Measurements from ENCODE around the gene TECPR2. TPM values are rescaled to one million over a fixed set of nuclear protein-coding genes. Genes with fewer than 3 reads are reported as not detected.

The TECPR2 gene
- total RNA-seq, 1 donor from 2014 or later, result 26.9 TPM

DNA sequence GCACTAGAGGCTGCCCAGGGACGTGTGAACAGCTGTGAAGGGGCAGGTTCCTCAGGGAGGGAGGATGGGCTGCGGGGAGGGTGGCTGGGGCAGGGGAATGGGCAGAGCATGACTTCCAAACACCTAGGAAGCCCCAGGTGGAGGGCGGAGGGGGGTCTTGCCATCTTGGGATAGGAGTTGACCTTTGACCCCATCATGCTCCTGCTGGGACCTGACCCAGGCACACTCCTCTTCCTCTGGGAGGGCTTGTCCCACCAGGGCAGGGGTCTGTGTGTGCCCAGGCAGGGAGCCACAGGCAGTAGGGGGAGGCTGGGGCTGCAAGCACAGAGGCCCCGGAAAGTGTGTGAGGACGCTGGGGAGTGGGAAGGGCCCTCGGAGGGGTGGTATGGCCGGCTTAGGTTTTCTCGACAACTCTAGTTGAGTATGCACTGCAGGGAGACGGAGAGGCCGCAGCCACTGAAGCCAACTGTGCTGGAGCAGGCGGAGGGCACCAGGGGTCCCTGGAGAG is 150.1 kb downstream of the TECPR2 start:
- peaks cover 11% of the 10 kb centered on the region for H3K4me1 Mint-ChIP-seq (ENCODE audit: unreplicated experiment)
- no peak overlapping the region for H3K4me3 Mint-ChIP-seq (ENCODE audit: unreplicated experiment)
- TF ChIP-seq, protein P1, sequence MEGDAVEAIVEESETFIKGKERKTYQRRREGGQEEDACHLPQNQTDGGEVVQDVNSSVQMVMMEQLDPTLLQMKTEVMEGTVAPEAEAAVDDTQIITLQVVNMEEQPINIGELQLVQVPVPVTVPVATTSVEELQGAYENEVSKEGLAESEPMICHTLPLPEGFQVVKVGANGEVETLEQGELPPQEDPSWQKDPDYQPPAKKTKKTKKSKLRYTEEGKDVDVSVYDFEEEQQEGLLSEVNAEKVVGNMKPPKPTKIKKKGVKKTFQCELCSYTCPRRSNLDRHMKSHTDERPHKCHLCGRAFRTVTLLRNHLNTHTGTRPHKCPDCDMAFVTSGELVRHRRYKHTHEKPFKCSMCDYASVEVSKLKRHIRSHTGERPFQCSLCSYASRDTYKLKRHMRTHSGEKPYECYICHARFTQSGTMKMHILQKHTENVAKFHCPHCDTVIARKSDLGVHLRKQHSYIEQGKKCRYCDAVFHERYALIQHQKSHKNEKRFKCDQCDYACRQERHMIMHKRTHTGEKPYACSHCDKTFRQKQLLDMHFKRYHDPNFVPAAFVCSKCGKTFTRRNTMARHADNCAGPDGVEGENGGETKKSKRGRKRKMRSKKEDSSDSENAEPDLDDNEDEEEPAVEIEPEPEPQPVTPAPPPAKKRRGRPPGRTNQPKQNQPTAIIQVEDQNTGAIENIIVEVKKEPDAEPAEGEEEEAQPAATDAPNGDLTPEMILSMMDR (IDR thresholded peaks at IDR 0.05), result no peak
- no peaks in the 10 kb centered on the region for H3K27me3 Mint-ChIP-seq (ENCODE audit: unreplicated experiment)
- no peak for DNase-seq (ENCODE audit: extremely low spot score, unreplicated experiment)
- no peak overlapping the region for H3K27ac Mint-ChIP-seq (ENCODE audit: unreplicated experiment)
- H3K9me3 Mint-ChIP-seq (ENCODE audit: unreplicated experiment), result no peaks in the 10 kb centered on the region
- H3K36me3 Mint-ChIP-seq (ENCODE audit: unreplicated experiment), result no peaks in the 10 kb centered on the region

- Mint-ChIP-seq H3K9me3 (ENCODE audit: unreplicated experiment) (no peaks in the 10 kb centered on the region), H3K4me3 (ENCODE audit: unreplicated experiment) (no peak overlapping the region), H3K27me3 (ENCODE audit: unreplicated experiment) (no peaks in the 10 kb centered on the region), H3K36me3 (ENCODE audit: unreplicated experiment) (no peaks in the 10 kb centered on the region), H3K4me1 (ENCODE audit: unreplicated experiment) (peaks cover 5% of the 10 kb centered on the region), H3K27ac (ENCODE audit: unreplicated experiment) (no peak overlapping the region)
- no peak for DNase-seq (ENCODE audit: extremely low spot score, unreplicated experiment)
- TF ChIP-seq, protein P1 (IDR thresholded peaks at IDR 0.05), result no peak
Measured at GRCh38 chr14:102513899-102514772, 151.4 kb downstream of the TECPR2 start.

DNA sequence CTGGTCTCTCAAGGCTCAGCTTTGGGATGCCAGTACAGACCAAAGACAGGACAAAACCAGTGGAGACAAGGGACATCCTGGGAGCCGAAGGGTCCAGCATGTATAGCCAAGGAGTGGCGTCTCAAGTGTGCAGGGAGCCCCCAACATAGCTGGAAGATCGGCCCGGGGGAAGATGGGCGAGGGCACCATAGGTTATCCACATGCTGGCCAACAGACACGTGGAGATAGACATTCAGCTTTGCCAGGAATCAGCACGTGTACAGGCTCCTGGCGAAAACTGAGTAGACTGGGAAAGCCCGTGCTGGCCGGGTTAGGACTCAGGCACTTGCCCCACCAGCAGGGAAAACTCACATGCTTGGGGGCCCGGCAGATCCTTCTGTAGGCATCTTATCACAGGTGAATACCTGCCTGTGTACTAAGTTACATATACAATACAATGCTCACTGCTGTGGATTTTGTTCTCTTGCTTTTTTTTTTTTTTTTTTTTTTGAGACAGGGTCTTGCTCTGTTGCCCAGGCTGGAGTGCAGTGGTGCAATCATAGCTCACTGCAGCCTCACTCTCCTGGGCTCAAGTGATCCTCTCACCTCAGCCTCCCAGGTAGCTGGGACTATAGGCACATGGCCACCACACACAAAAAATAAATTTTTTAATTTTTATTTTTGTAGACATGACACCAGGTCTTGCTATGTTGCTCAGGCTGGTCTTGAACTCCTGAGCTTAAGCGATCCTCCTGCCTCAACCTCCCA is 152.4 kb downstream of the TECPR2 start:
- DNase-seq (ENCODE audit: extremely low spot score, unreplicated experiment), result no peak
- no peaks in the 10 kb centered on the region for H3K9me3 Mint-ChIP-seq (ENCODE audit: unreplicated experiment)
- H3K36me3 Mint-ChIP-seq (ENCODE audit: unreplicated experiment), result no peaks in the 10 kb centered on the region
- no peaks in the 10 kb centered on the region for H3K27me3 Mint-ChIP-seq (ENCODE audit: unreplicated experiment)
- H3K4me1 Mint-ChIP-seq (ENCODE audit: unreplicated experiment), result peaks cover 5% of the 10 kb centered on the region
- no peak overlapping the region for H3K4me3 Mint-ChIP-seq (ENCODE audit: unreplicated experiment)
- TF ChIP-seq, protein P1 (IDR thresholded peaks at IDR 0.05), result no peak
- no peak overlapping the region for H3K27ac Mint-ChIP-seq (ENCODE audit: unreplicated experiment)

DNA sequence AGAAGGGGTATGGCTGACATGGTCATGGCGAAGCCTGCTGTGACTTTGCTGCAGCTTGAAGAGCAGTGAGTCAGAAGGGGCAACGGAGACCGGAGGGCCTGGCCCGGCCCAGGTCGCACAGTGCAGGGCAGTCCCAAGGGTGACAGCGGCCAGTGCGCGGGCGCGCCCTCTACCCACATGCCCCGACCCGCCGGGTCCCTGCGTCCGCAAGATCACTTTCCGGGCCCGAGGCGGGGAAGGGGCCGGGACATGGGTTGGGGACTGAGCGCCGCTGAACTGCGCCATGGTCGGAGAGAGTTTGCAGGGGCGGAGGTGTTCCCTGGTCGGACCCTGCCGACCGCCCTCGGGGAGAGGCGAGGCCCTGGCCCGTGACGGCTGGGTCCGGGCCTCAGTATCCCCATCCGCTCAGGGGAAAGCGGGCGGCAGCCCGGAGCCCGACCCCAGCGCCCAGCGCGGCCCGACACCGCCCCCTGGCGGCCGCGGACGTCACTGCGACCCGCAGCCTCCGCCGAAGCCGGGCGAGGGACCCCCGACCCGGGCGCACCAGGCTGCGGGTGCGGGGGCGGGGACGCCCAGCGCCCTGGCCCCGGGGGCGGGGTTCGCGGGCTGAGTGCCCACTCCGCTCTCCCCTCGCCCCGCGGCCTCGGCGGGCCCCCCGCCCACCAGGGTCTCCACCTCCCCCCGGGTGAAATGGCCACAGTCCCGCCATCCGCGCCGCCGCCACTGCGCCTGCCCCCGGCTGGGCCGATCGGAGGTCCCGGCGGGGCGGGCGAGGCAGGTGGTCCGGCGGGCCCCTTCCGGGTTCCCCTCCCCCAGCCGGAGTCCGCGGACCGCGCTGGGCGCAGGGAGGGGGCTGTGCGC is 154.0 kb downstream of the TECPR2 start:
- H3K4me3 Mint-ChIP-seq (ENCODE audit: unreplicated experiment), result peak overlapping the region; percentile 82
- TF ChIP-seq, protein P1 (IDR thresholded peaks at IDR 0.05), result peak; percentile 86
- H3K36me3 Mint-ChIP-seq (ENCODE audit: unreplicated experiment), result no peaks in the 10 kb centered on the region
- peaks cover 3% of the 10 kb centered on the region for H3K4me1 Mint-ChIP-seq (ENCODE audit: unreplicated experiment)
- H3K27me3 Mint-ChIP-seq (ENCODE audit: unreplicated experiment), result no peaks in the 10 kb centered on the region
- no peaks in the 10 kb centered on the region for H3K9me3 Mint-ChIP-seq (ENCODE audit: unreplicated experiment)
- peak; percentile 91 for DNase-seq (ENCODE audit: extremely low spot score, unreplicated experiment)
- H3K27ac Mint-ChIP-seq (ENCODE audit: unreplicated experiment), result no peak overlapping the region

All from osteocyte (in vitro differentiated cells).